Fibroblast of gingiva (primary cell): Measurements from ENCODE around the gene RPLP2.

Experiments used
- DNase-seq: peaks from one replicate; pipeline ENCODE4 v3.0.0-alpha.2; 2011; ENCODE audit warnings: low read depth

The RPLP2 gene

DNA sequence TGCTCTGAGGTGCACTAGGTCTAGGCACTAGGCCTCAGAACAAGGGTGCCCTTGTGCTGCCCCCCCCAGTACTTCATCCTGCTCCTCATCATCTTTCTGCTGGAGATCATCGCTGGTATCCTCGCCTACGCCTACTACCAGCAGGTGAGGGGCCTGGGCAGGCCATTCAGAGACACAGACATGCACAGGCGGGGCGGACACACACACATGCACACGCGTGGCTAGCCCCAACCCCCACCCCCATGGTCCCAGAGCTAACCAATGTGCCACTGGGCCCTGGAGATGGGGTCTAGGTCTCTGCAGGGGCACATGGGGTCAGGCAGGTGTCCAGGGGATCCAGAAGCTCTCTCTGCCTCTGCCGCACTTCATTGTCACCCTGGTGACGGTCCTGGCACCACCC is 26.9 kb downstream of the RPLP2 start:
- DNase-seq: no peak

DNA sequence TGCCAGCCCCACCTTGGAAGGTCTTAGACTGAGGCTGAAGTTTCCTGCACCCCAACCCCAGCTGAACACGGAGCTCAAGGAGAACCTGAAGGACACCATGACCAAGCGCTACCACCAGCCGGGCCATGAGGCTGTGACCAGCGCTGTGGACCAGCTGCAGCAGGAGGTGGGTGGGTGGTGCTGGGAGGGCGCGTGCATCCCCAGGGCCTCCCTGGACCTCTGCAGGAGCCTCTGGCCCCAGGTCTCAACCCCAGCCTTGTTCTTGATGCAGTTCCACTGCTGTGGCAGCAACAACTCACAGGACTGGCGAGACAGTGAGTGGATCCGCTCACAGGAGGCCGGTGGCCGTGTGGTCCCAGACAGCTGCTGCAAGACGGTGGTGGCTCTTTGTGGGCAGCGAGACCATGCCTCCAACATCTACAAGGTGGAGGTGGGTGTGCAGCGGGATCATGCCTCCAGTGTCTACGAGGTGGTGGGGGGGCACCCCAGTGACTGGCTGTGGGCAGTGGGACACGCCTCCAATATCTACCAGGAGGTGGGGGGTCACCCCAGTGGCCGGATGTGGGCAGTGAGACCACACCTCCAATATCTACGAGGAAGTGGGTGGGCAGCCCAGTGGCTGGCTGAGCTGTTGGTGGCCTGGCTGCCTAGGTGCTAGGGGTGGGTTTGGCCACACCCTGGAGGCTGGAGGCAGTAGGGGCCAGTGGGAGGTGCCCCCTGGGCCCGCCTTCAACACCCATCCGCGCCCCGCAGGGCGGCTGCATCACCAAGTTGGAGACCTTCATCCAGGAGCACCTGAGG is 27.6 kb downstream of the RPLP2 start:
- DNase-seq: no peak

DNA sequence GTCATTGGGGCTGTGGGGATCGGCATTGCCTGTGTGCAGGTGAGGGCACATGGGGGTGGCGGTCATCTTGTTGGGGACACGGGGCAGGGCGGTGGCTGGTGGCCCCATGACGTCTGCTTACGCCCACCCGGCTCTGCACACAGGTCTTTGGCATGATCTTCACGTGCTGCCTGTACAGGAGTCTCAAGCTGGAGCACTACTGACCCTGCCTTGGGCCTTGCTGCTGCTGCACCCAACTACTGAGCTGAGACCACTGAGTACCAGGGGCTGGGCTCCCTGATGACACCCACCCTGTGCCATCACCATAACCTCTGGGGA is 28.2 kb downstream of the RPLP2 start:
- DNase-seq: no peak

- DNase-seq: peak; percentile 49
Observed at GRCh38 chr11:838441-839279, 28.9 kb downstream of the RPLP2 start.

GRCh38 chr11:839280-839623 is 29.5 kb downstream of the RPLP2 start:
- no peak for DNase-seq

DNA sequence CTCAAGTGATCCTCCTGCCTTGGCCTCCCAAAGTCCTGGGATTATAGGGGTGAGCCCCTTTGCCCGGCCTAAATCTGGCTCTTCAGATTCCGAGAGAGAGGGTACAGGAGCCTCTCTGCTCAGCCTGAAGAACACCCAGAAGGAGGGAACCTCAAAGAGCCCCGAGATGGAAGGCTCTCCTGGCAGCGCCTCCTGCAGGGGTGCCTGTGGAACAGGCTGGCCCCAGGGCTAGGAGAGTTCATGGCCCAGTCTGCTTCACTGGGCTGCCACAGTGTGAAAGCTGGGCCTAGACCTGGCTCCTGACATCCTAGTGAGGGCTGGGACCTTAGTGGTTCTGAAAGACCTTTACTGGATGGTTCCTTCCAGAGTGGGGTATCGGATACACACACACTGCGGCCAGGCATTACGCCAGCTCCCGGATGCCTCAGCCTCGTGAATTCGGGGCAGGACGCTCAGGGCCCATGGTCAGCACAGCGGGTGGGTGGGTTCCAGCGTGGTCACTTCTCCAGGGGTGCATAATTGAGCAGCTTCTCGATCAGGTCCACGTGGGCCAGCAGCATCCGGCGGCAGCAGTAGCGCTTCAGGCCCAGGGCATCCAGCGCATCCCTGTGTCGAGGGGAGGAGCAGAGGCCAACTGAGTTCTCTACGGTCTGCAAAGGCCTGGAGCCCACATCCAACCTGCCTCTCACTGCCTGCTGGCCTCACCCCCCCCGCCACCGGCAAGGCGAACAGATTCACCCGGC is 30.3 kb downstream of the RPLP2 start:
- DNase-seq: peak; percentile 46

GRCh38 chr11:841981-842369 is 32.2 kb downstream of the RPLP2 start:
- no peak for DNase-seq

DNA sequence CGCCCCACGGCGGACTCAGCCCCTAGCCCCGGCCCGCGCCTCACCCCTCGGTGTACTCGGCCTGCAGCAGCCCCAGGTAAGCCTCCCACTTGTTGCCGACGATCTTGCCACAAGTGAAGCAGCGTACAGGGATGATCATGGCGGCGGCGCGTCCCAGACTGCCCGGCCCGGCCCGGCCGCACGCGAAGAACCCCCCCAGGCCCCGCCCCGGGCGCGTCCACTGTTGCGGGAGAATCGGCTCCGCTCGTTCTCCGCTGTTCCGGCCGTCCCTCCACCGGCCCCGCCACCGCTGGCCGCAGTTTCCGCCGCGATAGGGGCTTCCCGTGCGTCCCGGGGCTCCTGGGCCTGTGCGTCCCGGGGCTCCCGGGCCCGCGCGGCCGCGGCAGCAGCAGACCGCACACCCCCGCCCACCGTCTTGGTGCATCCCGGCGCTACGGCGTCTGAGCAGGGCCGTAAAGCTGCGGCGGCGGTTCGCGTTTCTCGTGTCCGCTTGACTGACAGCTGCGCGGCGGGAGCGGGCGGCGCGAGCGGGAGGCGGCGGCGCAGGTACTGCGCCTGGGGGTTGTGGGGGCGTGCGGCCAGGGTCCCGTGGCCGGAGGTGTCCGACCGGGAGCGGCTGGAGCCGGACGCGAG is 32.7 kb downstream of the RPLP2 start, which contains the start of the genes POLR2L and TSPAN4:
TSS of gene POLR2L (minus strand) at position 160 of the 633 bp plus-strand sequence. CDS start at position 139, 21 bp downstream.
TSS of gene TSPAN4 (plus strand) at position 483 of the 633 bp plus-strand sequence. CDS start 7,453 bp downstream, outside the sequence.
- peak; percentile 89 for DNase-seq

DNA sequence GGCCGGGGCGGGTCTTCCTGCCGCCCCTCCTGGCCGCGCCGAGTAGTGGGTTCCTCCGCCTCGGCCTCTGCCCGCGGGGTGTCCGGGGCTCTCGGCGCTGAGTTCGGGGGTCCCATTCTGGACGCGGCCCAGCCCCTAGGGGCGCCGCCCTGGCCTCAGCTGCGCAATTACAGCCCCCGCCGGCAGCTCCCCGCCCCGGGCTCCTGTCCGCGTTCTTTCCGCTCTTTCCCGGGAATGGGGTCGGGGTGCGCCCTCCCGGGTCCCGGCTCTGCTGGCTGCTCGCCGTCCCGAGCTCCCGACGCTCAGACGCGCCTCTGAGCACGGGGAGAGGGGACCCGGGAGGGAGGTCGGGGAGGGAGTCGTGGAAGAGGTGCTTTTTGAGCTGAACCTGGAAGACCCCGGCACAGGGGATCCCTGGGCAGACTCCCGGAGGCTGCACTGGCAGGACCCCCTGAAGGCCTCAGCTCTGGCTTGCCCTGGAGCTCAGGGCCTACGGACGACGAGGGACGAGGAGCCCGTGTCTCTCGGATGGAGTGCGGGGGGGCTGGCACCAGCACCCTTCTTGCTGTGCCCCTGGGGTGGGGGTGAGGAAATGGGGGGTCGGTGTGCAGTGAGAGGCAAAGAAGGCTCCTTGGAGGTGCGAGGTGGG is 33.4 kb downstream of the RPLP2 start:
- no peak for DNase-seq

DNA sequence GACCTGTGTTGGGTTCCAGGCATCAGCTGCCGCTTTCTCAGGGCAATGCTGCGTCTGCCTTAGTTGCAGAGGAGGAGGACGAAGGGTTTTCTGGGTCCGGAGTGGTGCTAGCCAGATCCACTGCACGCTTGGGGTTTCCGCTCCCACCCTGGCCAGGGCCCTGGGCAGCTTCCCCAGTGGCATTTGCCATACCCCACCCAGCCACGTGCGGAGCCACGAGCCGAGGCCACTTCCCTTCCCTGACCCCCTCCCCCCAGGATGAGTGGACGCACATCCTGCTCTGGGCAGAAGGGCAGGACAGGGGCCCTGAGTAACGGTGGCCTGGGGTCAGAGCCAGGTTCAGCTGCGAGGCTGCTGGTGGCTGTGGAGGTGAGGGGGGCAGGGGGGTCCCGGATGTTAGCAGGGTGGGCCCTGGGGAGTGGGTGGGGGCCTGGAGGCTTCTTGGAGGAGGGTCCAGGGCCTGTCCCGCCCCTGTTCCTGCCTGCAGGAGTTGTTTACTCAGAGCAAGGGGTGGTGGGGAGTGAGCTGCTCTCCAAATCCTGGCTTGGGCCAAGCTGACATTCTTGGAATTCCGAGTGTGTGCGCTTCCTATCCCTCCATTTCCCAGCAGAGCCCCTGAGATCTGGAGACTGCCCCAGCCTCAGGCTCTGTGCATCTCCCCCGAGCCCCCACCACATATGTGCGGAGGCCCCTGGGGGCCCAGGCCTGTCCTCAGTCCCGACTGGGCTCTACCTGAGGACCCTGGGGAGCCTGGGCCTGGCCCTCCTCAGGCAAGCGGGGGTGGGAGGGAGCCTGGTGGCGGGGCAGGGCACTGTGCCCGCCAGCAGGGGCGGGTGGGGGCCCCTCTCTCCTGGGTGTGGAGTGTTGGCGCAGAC is 34.3 kb downstream of the RPLP2 start:
- peak; percentile 98 for DNase-seq

DNA sequence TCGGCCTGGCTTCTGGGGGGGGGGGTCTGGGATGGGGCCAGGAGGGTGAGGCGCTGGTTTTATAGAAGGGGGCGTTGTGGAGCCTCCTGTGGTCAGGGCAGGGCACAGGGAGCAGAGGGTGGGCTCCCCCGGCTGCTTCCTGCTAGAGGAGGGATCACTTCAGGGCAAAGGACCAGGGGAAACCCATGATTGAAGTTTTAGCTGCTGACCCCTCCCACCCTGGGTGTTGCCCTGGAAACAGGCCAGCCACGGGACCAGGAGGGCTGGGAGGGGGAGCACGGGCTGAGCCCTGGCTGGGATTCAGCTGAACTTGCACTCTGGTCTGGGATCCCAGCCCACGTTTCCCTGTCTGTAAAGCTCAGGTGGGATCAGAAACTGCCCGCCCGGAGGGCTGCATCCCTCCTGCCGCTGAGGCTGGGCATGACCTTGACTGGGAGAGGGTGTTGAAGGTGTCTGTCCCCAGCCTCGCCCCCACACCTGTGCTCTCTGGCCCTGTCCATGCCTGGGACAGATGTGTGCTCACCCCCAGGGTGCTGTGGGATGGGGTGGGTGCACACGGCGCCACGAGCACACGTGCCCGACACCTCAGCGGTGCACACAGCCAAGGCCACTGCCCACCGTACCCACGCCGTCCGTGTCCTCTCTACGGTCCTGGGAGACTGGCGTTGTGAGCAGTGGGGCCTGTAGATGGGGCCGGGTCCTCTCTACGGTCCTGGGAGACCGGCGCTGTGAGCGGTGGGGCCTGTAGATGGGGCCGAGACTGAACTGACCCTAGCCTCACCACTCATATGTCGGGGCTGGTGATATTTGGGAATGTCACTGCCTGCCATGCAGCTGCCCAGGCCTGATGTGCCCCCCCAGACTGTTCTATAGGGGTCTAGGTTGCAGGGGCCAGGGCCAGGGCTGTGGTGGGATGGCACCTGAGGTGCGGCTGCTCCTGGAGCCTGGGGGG is 35.2 kb downstream of the RPLP2 start:
- DNase-seq: peak; percentile 98

DNA sequence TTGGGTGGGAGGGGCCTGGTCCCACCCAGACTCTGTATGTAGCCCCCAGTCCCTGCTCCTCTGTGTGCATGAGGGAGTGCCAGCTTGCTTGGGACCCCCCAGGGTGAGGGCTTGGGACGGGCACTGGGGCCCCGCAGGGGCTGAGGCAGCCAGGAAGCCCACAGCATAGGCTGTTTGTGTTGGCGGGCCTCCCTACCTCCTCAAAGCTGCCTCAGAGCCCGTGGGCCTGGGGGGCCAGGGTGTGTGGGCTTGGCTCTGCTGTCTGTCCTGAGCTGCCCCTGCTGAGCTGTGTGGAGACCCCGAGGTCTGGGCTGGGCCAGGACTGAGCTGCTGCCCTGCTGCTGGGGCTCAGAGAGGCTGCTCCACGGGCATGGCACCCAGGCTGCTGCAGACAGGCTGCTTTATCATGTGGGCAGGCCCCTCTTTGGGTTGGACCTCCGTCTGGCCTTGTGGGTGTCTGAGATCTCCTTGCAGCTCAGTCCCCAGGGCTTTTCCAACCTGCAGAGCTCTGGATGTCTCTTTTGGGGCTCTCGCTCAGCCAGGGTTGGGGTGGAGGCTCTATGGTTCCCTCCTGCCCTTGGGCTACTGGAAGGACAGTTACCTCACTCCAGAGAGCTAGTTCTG is 36.2 kb downstream of the RPLP2 start:
- DNase-seq: peak; percentile 43

GRCh38 chr11:846496-847098 is 36.8 kb downstream of the RPLP2 start:
- DNase-seq: no peak

GRCh38 chr11:847876-848275 is 38.1 kb downstream of the RPLP2 start:
- no peak for DNase-seq

- DNase-seq: peak; percentile 27
Observed at GRCh38 chr11:848380-848931, 38.7 kb downstream of the RPLP2 start.

DNA sequence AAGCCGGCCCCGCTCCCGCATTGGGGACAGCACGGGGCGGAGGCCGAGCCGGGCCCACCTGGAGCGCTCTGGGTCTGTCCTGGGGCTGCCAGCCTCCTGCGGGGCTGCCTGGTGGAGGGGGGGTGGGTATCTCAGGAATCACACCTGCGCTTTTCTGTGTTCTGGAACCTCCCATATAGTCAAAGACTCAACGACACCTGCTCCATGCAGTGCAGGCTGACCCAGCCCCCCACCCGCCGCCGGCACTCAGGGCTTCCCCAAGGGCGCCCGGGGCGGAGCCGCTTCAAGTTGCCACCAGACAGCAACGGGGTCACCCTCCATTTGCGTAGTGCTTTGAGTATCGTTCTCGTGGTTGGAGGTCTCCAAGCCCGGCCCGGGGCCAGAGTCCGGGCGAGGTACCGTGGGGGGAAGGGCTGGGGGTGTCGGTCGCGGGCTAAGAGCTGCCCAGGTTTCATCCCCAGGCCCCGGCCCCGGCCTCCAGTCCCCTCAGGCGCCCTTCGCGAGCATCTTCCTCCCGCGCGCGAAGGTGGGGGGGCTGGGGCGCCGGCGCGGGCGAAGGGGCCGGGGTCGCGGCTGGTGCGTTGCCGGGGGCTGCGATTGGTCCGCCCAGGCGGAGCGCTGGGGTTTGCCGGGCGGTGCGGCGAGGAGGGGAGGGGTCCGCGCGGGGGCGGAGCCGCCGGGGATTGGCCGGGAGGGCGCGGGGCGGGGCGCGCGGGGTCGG is 39.5 kb downstream of the RPLP2 start:
- DNase-seq: no peak

- no peak for DNase-seq
Observed at GRCh38 chr11:849951-850774, 40.4 kb downstream of the RPLP2 start.
